LHCN-M2 (cell line): ENCODE measurements around the gene PLD4. TPM values are rescaled to one million over a fixed set of nuclear protein-coding genes. Genes with fewer than 3 reads are reported as not detected.

Experiments used
- DNase-seq: peaks from one replicate; pipeline ENCODE4 v3.0.0-alpha.2; 2012; ENCODE audit warnings: low read depth
- total RNA-seq: library from RNA; depleted of rRNA; stranded (reverse); fragments of >200 nt; gene quantifications from 2 replicates; pipeline ENCODE4 v1.2.3, GENCODE V29; 2014

PLD4 gene
- total RNA-seq, 1 experiment from 2014 or later = not detected

DNA sequence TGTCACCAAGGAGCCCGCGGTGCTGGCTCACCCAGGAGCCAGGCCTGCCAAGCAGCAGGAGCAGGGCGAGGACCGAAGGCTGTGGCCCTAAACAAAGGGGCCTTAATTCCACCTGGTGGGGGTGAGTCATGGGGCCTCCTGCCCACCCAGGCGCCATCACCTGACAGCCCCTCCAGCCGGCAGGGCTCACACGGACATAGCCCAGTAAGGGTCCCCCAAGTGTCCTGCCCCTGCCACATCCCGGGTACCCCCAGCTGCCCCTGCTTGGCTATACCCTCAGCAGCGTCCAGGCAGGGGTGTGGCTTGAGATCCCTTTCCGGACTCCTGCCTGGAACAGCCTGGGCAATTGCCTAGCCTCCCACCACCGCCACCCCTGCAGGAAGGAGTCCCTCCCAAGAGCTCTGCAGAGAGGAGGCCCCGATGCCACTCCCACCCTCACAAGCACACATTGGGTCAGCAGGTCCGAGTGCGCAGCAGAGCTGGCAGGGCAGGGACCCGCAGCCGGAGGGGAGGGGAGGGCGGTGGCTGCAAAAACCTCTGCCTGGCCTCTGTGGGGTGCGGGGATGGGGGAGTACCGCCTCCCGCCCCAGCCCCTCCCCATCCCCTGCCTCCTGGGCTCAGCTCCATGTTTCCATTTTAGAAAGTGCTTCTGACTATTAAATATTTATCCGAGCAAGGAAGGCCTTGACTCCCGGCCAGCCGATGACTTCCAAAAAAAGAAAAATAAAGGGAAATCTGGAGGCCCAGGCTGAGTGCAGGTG, 48.9 kb downstream of the PLD4 start:
- DNase-seq = peak; percentile 87

DNA sequence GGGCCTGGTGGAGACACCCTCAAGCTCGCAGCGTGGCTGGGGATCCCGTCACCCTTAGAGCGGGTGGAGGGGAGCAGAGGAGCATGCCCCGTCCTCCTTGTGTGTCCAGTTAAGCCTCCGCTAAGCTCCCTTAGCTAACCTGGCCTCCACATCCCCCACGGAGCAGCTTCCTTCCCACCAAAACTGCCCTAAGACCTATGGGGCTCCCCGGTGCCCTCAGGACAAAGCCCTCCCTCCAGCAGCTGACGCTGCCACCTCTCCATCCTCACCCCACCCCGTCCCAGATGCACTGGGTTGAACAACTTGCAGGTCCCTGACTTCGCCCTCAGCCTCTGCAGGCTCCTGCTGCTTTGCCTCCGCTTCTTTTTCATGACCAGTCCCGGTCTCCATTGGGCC, 49.5 kb downstream of the PLD4 start:
- DNase-seq = no peak

- DNase-seq = no peak
Measured at GRCh38 chr14:104974665-104975390, 50.1 kb downstream of the PLD4 start.

DNA sequence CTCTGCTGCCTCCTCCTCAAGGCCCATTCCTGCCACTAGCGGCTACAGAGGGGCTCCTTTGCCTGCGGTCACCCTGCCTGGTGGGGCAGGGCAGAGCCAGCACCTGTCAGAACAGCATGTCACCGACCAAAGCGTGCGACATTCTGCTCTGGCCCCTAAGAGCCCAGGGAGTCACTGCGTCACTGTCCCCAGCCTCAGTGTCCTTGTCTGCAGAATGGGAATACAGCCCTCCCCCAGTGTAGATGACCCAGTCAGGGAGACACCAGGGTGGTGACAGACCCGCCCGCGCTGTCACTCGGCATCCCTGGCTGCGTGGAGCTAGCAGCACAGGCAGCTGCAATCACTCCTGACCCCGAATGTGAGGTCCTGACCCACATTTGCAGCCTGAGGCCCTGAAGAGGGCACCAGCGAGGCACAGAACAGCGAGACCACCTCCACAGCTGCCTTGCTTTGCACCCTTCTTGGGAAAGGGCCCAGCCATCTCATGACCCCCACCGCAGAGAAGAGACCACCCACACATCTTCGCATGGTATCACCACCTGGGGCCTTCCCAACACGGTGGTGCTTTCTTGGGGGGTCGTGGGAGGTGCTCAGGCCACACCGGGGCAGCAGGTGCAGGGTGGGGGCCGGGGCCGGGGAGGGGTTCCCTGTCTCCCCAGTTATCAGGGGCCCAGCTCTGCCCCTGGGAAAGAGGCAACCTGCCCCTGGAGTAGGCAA, 51.0 kb downstream of the PLD4 start:
- no peak for DNase-seq

GRCh38 chr14:104976198-104977007, 51.7 kb downstream of the PLD4 start:
- peak; percentile 78 for DNase-seq

- no peak for DNase-seq
Measured at GRCh38 chr14:104977008-104977680, 52.5 kb downstream of the PLD4 start.

DNA sequence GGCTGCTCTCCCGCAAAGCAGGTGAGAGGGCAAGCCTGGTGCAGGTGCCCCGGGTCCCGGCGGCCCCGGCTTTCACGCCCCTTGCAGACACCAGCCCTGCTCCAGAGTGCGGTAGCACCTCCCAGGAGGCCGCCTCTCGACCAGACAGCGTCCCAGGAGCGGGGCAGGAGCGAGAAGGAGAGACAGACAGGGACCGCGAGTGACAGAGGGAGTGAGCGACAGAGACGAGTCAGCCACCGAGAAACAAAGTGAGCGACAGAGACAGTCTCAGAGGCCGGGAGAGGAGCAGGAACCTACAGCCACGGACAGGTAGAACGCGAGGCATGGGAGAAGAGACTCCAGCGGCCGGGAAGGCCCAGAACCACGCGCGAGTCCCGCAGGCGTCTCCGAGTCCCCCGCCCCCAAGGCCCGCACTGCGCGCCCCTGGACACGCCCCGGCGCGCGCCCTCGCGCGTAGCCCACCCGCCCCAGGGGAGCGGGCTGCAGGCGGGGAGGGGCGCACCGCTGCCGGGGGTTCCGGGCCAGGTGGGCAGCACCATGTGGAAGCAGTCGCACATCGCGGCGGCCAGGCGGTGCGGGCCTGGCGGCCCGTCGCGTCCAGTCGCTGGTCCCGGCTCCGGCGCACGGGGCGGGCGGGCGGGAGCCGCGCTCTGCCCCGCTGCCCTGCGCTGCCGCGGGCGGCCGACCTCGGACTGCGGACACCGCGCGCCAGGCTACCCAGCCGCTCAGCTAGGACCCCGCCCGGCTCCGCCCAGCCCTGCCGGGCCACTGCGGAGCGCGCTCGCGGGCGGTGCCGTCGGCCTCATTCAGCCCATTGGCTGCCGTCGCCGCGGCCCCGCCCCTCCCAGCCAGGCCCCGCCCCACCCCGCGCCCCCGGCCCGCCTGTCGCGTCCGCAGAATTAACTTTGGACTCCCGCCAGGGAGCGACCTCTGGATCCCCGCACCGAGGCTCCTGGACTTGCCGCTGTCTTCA, 53.3 kb downstream of the PLD4 start, which contains the start of gene AHNAK2:
Gene AHNAK2, minus strand, starts transcription at position 694 of the 973 bp plus-strand sequence. Its CDS starts 137 bp downstream, at position 557.
- peak; percentile 62 for DNase-seq

DNA sequence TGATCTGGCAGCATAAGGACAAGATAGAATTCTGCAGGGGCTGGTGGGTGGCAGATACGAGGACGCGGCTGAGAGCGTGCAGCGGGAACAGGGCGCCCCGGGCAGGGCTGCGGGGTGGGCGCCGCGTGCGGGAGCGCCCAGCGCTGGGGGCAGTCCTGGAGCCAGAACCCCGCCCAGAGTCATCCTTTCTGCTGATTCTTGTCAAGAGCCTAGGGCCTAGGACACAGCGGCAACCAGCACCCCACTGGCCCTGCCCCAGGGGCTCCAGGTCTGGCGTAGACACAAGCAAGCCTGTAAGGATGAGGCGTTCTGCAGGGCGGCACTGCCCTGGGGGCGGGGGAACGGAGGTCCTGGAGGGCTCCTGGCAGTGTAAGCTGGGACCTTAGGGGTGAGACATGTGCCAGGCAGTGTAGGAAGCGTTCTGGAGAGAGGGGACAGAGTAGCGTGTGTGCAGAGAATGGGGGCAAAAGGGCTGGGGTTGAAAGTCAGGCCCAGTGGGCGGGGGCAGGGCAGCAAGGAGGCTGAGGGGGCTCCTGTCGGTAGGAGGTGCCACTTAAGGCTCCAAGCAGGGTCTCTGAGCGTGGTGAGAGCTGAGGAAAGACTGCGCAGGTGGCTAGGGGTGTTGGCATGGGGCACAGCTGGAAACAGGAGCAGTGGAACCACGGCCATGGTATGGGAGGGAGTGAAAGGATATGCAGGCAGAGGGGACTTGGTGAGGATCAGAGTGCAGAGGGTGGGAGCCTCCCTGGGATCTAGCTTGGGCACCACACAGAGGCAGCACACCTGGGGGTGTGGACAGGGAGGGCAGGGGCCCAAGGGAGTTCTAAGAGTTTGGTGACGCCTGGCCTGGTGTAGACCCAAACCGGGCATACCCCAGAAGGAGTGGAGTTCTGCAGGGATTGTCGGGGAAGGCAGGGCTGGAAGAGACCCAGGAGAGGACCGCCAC, 54.3 kb downstream of the PLD4 start:
- no peak for DNase-seq

DNA sequence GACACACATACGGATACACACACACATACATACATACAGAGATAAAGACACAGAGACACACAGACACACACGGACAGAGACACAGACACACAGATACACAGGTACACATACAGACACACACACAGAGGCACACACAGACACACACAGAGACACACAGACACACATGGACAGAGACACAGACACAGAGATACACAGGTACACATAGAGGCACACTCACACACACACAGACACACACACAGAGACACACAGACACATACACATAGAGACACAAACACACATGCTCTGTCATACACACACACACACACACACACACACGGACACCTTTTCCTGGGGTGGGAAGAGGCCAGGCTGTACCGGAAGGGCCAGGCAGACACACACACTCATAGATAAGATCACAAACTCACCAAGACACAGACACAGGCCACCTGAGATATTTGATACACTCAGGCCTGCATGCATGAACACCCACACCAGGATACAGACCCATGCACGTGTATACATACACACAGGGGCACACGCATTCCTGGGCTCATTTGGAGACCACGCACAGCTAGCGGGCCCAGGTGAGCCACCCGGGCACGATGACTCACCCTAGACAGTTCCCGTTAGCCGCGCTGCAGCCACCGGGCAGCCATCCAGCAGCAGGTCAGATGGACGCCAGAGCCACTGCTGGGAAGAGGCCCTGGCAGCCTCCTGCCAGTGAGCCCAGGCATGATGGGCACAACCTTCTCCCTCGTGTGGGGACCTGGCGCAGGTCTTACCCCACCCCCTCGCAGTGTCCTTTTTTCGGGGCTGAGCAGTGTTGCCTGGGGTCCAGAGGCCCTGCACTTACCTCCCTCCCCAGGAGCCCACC, 55.3 kb downstream of the PLD4 start:
- no peak for DNase-seq

DNA sequence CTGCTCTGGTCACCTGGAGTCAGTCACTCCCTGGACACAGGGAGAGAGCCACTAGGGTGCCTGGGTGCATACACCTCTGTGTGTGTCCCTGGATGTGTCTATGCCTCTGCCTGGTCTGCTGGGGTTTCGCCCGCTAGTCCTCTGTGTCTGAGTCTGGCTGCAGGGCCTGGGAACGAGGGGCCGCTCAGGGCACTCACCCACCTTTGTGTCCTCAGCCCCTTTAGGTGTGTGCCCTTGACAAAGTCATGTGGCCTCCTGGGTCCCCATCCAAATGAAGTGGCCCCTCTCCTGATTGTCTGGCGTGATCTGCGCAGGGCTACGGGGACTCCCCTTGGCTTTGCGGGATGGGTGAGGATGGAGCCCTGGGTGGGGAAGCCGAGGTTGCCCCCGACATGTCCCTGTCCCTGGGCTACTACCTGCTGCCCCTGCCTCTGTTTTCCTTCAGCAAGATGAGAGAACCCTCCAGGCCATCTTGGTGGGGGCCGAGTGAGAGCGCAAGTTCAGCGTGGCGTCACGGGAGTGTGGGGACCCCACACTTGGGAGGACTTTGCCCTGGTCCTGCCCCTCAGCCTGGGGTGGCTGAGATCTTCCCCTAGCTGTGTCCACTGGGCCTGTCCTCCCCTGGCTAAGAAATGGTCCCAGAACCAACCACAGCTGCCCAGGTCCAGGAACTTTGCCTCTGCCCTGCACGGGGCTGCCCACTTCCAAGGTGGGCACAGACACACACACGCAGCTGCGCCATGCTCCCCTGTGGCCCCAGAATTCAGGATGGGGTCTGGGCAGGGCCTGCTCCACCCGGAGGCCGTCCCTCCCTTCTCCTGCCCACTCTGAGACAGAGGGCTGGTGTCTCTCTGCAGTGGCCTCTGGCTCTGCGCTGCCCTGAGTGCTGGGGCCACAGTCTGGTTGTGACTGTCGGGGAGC, 56.2 kb downstream of the PLD4 start:
- DNase-seq = no peak

- peak; percentile 66 for DNase-seq
Measured at GRCh38 chr14:104981699-104982541, 57.2 kb downstream of the PLD4 start.

- DNase-seq = no peak
Measured at GRCh38 chr14:104982548-104983230, 58.0 kb downstream of the PLD4 start.
